ENCODE results near the gene CSNK1D.

DNA sequence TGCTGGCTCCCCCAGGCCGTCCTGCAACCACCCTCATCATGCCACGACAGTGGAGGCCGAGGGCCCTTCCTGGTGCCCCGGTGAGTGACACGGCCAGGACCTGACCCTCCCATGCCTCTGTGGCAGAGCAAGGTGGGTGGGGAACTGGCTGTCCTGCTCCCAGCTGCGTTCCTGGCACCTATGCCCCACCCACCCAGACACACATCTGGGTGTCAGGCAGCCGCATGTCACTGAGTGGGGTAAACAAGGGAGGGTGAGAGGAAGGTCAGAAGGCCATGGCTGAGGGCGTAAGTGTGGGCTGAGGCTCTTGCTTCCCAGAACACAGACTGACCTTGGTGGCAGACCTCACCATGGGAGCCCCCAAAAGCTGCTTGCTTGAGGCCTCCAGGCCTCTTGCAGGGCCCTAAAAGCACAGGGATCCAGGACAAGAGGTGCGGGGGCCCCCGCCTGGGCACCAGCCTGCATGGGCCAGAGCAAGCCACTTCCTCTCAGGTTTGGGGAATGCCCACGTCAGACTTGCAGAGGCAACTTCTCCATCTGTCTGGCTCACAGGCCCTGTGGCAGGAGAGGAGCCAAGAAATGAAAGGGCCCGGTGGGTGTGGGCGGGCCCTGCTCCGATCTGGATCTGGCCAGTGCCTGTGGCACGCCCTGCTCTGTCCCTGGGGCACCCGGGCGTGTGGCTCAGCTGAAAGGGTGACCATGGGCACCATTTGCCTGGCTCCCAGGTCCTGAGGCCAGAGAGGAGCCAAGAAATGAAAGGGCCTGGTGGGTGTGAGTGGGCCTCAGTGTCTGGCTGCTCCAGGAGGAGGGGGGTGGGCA is 57.0 kb downstream of the CSNK1D start:
- TF ChIP-seq CTCF (IDR thresholded peaks at IDR 0.05) (no peak), POLR2A (IDR thresholded peaks at IDR 0.05) (no peak)
